Loucy (cell line): ENCODE measurements around the gene ABCA5.

Source experiments
- H2AFZ ChIP-seq: fragments of 200-600 bp; sonication (generic); 2 replicates; pipeline ENCODE4 v1.6.0; 2016; ENCODE audit warnings: antibody characterized with exemption, mild to moderate bottlenecking, low read length, moderate library complexity
- H3F3A ChIP-seq: fragments of 200-600 bp; 2 replicates; pipeline ENCODE4 v1.6.0; 2016; ENCODE audit warnings: antibody characterized with exemption, low read depth, mild to moderate bottlenecking
- H3K27me3 ChIP-seq: fragments of 200-600 bp; sonication (generic); 2 replicates; pipeline ENCODE4 v1.6.1; 2014; ENCODE audit warnings: low read length, mild to moderate bottlenecking; ENCODE audit not compliant: insufficient read depth, poor library complexity, severe bottlenecking
- H3K36me3 ChIP-seq: fragments of 200-600 bp; sonication (generic); 2 replicates; pipeline ENCODE4 v1.6.1; 2016; ENCODE audit warnings: low read length; ENCODE audit not compliant: insufficient read depth
- H3K4me1 ChIP-seq: fragments of 200-600 bp; sonication (generic); 2 replicates; pipeline ENCODE4 v1.5.1; 2014; ENCODE audit warnings: low read length, mild to moderate bottlenecking; ENCODE audit not compliant: insufficient read depth, poor library complexity, severe bottlenecking
- H3K4me2 ChIP-seq: fragments of 200-600 bp; sonication (generic); 2 replicates; pipeline ENCODE4 v1.6.0; 2014; ENCODE audit warnings: antibody characterized with exemption, low read length, low read depth, mild to moderate bottlenecking; ENCODE audit not compliant: poor library complexity, severe bottlenecking
- H3K4me3 ChIP-seq: fragments of 200-600 bp; sonication (generic); 2 replicates; pipeline ENCODE4 v1.5.1; 2014; ENCODE audit warnings: low read length, mild to moderate bottlenecking, mixed read lengths; ENCODE audit not compliant: poor library complexity, severe bottlenecking
- H3K79me2 ChIP-seq: fragments of 200-600 bp; sonication (generic); 2 replicates; pipeline ENCODE4 v1.6.1; 2014; ENCODE audit warnings: low read length; ENCODE audit not compliant: insufficient read depth
- H3K9ac ChIP-seq: fragments of 200-600 bp; sonication (generic); 2 replicates; pipeline ENCODE4 v1.6.0; 2014; ENCODE audit warnings: mild to moderate bottlenecking, low read depth, low read length, moderate library complexity; ENCODE audit not compliant: poor library complexity, severe bottlenecking
- H3K9me2 ChIP-seq: fragments of 200-600 bp; sonication (generic); replicated peaks from 2 replicates; pipeline ENCODE4 v1.6.1; 2016; ENCODE audit warnings: low read depth, low read length, mixed read lengths
- H3K9me3 ChIP-seq: fragments of 200-600 bp; sonication (generic); 2 replicates; pipeline ENCODE4 v1.6.1; 2014; ENCODE audit warnings: mild to moderate bottlenecking, antibody characterized with exemption, low read length, low read depth; ENCODE audit not compliant: insufficient read depth
- H4K20me1 ChIP-seq: fragments of 200-600 bp; sonication (generic); 2 replicates; pipeline ENCODE4 v1.6.0; 2014; ENCODE audit warnings: antibody characterized with exemption, low read length, mild to moderate bottlenecking; ENCODE audit not compliant: insufficient read depth, poor library complexity, severe bottlenecking
- CTCF ChIP-seq: fragments of 200-600 bp; sonication (generic); conservative IDR thresholded peaks from 2 replicates; pipeline ENCODE4 v1.5.1; 2014; ENCODE audit warnings: mild to moderate bottlenecking, antibody characterized with exemption, low read length
- EZH2phosphoT487 ChIP-seq: fragments of 200-600 bp; IDR thresholded peaks from 2 replicates; pipeline ENCODE4 v1.6.1; 2018; ENCODE audit warnings: antibody characterized with exemption, mild to moderate bottlenecking, moderate library complexity, borderline replicate concordance

The ABCA5 gene

GRCh38 chr17:69269131-69269998, 57.6 kb downstream of the ABCA5 start:
- Histone ChIP-seq H3K36me3 (no peaks in the 10 kb centered on the region), H3K27me3 (no peaks in the 10 kb centered on the region), H3K4me3 (no peak overlapping the region), H4K20me1 (no peaks in the 10 kb centered on the region), H3K4me2 (no peak overlapping the region), H3K4me1 (no peaks in the 10 kb centered on the region), H3K9me3 (no peaks in the 10 kb centered on the region), H3K9me2 (no peaks in the 10 kb centered on the region), H3K9ac (no peak overlapping the region), H3K79me2 (no peaks in the 10 kb centered on the region), H3F3A (no peaks in the 10 kb centered on the region), H2AFZ (no peak overlapping the region)
- TF ChIP-seq CTCF = no peak
- no peak for TF ChIP-seq EZH2phosphoT487

GRCh38 chr17:69268543-69269014, 58.4 kb downstream of the ABCA5 start:
- no peak for TF ChIP-seq CTCF
- no peak for TF ChIP-seq EZH2phosphoT487

GRCh38 chr17:69267219-69267618, 59.7 kb downstream of the ABCA5 start:
- Histone ChIP-seq H3K4me1 (no peaks in the 10 kb centered on the region), H2AFZ (no peak overlapping the region), H3K4me3 (no peak overlapping the region), H3K9me3 (no peaks in the 10 kb centered on the region), H3K9ac (no peak overlapping the region), H3K79me2 (no peaks in the 10 kb centered on the region), H3F3A (no peaks in the 10 kb centered on the region), H3K4me2 (no peak overlapping the region), H3K36me3 (no peaks in the 10 kb centered on the region), H3K27me3 (no peaks in the 10 kb centered on the region), H3K9me2 (no peaks in the 10 kb centered on the region), H4K20me1 (no peaks in the 10 kb centered on the region)
- TF ChIP-seq CTCF (no peak), EZH2phosphoT487 (no peak)

More at GRCh38 chr17:69268543-69269014, 58.4 kb downstream of the ABCA5 start:
- Histone ChIP-seq H4K20me1 (no peaks in the 10 kb centered on the region), H3K9ac (no peak overlapping the region), H2AFZ (no peak overlapping the region), H3K4me1 (no peaks in the 10 kb centered on the region), H3K9me3 (no peaks in the 10 kb centered on the region), H3K27me3 (no peaks in the 10 kb centered on the region), H3K9me2 (no peaks in the 10 kb centered on the region), H3K79me2 (no peaks in the 10 kb centered on the region), H3K4me3 (no peak overlapping the region), H3K36me3 (no peaks in the 10 kb centered on the region), H3F3A (no peaks in the 10 kb centered on the region), H3K4me2 (no peak overlapping the region)
